Calu3 (cell line): ENCODE data around the gene PLPP2. TPM values are rescaled to one million over a fixed set of nuclear protein-coding genes. Genes with fewer than 3 reads are reported as not detected.
"Not testable (repeated sequence)": the region's sequence is repeated elsewhere in the genome, so short reads cannot be mapped to it uniquely, and the experiment has no call there.

Source experiments
- BruUV-seq: library from RNA; stranded (reverse); fragments of 400-500 nt; replicated peaks from 2 replicates; lab custom pipeline; 2021; lab: Mats Ljungman, UMichigan
- CTCF ChIA-PET: fragments of 300-600 bp; sonication (Branson Sonifier 250); formaldehyde crosslinking; loops from one replicate; lab custom pipeline; 2022; ENCODE audit warnings: antibody characterized with exemption; lab: Charles Lee
- DNase-seq: peaks from one replicate; pipeline ENCODE4 v3.0.0; 2022
- H3K27ac Mint-ChIP-seq: one replicate; pipeline ENCODE4 v1.8.0; 2022; ENCODE audit warnings: mixed read lengths; ENCODE audit not compliant: unreplicated experiment
- H3K27me3 Mint-ChIP-seq: one replicate; pipeline ENCODE4 v1.8.0; 2022; ENCODE audit warnings: mixed read lengths; ENCODE audit not compliant: unreplicated experiment
- H3K36me3 Mint-ChIP-seq: one replicate; pipeline ENCODE4 v1.8.0; 2022; ENCODE audit warnings: mild to moderate bottlenecking, moderate library complexity, mixed read lengths; ENCODE audit not compliant: insufficient read depth, unreplicated experiment
- H3K4me1 Mint-ChIP-seq: one replicate; pipeline ENCODE4 v1.8.0; 2022; ENCODE audit warnings: mild to moderate bottlenecking, low read depth, mixed read lengths; ENCODE audit not compliant: unreplicated experiment
- H3K4me3 Mint-ChIP-seq: one replicate; pipeline ENCODE4 v1.8.0; 2022; ENCODE audit warnings: mild to moderate bottlenecking, low read depth, moderate library complexity, mixed read lengths; ENCODE audit not compliant: unreplicated experiment
- H3K9me3 Mint-ChIP-seq: one replicate; pipeline ENCODE4 v1.8.0; 2022; ENCODE audit warnings: low read depth, mixed read lengths; ENCODE audit not compliant: unreplicated experiment
- CTCF ChIP-seq: fragments of 200-600 bp; IDR thresholded peaks from one replicate; pipeline ENCODE4 v1.8.0; 2022; ENCODE audit warnings: antibody characterized with exemption; ENCODE audit not compliant: unreplicated experiment
- intact Hi-C: fragments of 100-400 bp; cut with micrococcal nuclease; formaldehyde crosslinking; loops from one replicate; pipeline ENCODE4 v1.10.0; 2022; ENCODE audit not compliant: unreplicated experiment
- total RNA-seq: library from RNA; stranded (reverse); gene quantifications from 2 replicates; pipeline ENCODE4 v1.2.3, GENCODE V29; 2022

The PLPP2 gene
- total RNA-seq, 1 experiment from 2014 or later = 126 TPM

- peaks cover 7% of the 10 kb centered on the region for H3K36me3 Mint-ChIP-seq
- intact Hi-C loops = no loop called here
- no TSS peak for BruUV-seq
- CTCF ChIA-PET = no interaction called here
- no peak overlapping the region for H3K27ac Mint-ChIP-seq
- no peak for TF ChIP-seq CTCF
- DNase-seq = no peak
- H3K4me1 Mint-ChIP-seq = no peaks in the 10 kb centered on the region
- H3K27me3 Mint-ChIP-seq = no peaks in the 10 kb centered on the region
- H3K9me3 Mint-ChIP-seq = no peaks in the 10 kb centered on the region
- H3K4me3 Mint-ChIP-seq = no peak overlapping the region
Measured at GRCh38 chr19:275958-276646, 15.1 kb downstream of the PLPP2 start.

GRCh38 chr19:275000-275399, 16.2 kb downstream of the PLPP2 start:
- H3K4me3 Mint-ChIP-seq = no peak overlapping the region
- H3K36me3 Mint-ChIP-seq = peaks cover 5% of the 10 kb centered on the region
- no peaks in the 10 kb centered on the region for H3K9me3 Mint-ChIP-seq
- intact Hi-C loops = no loop called here
- H3K27ac Mint-ChIP-seq = no peak overlapping the region
- no peaks in the 10 kb centered on the region for H3K4me1 Mint-ChIP-seq
- BruUV-seq = no TSS peak
- CTCF ChIA-PET = no interaction called here
- no peak for DNase-seq
- no peak for TF ChIP-seq CTCF
- H3K27me3 Mint-ChIP-seq = no peaks in the 10 kb centered on the region

- TF ChIP-seq CTCF = no peak
- no peaks in the 10 kb centered on the region for H3K27me3 Mint-ChIP-seq
- H3K9me3 Mint-ChIP-seq = no peaks in the 10 kb centered on the region
- BruUV-seq = no TSS peak
- H3K27ac Mint-ChIP-seq = no peak overlapping the region
- CTCF ChIA-PET = no interaction called here
- DNase-seq = no peak
- H3K36me3 Mint-ChIP-seq = peaks cover 5% of the 10 kb centered on the region
- H3K4me3 Mint-ChIP-seq = no peak overlapping the region
- H3K4me1 Mint-ChIP-seq = no peaks in the 10 kb centered on the region
- intact Hi-C loops = no loop called here
Measured at GRCh38 chr19:273393-273792, 17.8 kb downstream of the PLPP2 start.

GRCh38 chr19:271856-272255, 19.3 kb downstream of the PLPP2 start:
- CTCF ChIA-PET = interaction anchor here (1.2 kb wide), 1 partner anchor 17 kb away, joined by 3 read pairs; no protein-coding TSS in a partner anchor
- Mint-ChIP-seq H3K9me3 (no peaks in the 10 kb centered on the region), H3K4me3 (no peak overlapping the region), H3K27me3 (no peaks in the 10 kb centered on the region), H3K27ac (no peak overlapping the region), H3K4me1 (no peaks in the 10 kb centered on the region), H3K36me3 (peaks cover 12% of the 10 kb centered on the region)
- intact Hi-C loops = no loop called here
- DNase-seq = no peak
- BruUV-seq = no TSS peak
- TF ChIP-seq CTCF = no peak

- not testable (repeated sequence) for H3K27ac Mint-ChIP-seq, H3K27me3 Mint-ChIP-seq, H3K9me3 Mint-ChIP-seq
Measured at GRCh38 chr19:270766-271318, 20.4 kb downstream of the PLPP2 start.

More at GRCh38 chr19:270766-271318, 20.4 kb downstream of the PLPP2 start:
- intact Hi-C loops, H3K4me1 Mint-ChIP-seq, CTCF ChIA-PET, DNase-seq, BruUV-seq, H3K4me3 Mint-ChIP-seq: not testable (repeated sequence)
- peaks cover 13% of the 10 kb centered on the region for H3K36me3 Mint-ChIP-seq
